Neural cell (in vitro differentiated cells): ENCODE results near the gene TRIM4. TPM values are rescaled to one million over a fixed set of nuclear protein-coding genes. Genes with fewer than 3 reads are reported as not detected.
"Not testable (repeated sequence)": the region's sequence is repeated elsewhere in the genome, so short reads cannot be mapped to it uniquely, and the experiment has no call there.

ENCODE experiments used
- H2AFZ ChIP-seq: fragments of 200-600, 300-800 bp; sonication (generic), shearing (Covaris generic); 2 replicates; pipeline ENCODE4 v1.6.0; 2014; ENCODE audit warnings: low read depth, mild to moderate bottlenecking, antibody characterized with exemption, low read length, moderate library complexity
- H3F3A ChIP-seq: fragments of 200-600 bp; shearing (Covaris generic); 2 replicates; pipeline ENCODE4 v1.6.1; 2016; ENCODE audit warnings: mild to moderate bottlenecking, moderate library complexity, mixed read lengths, antibody characterized with exemption, low read length; ENCODE audit not compliant: insufficient read depth, poor library complexity, severe bottlenecking
- H3K27ac ChIP-seq: fragments of 200-600, 300-800 bp; sonication (generic), shearing (Covaris generic); 2 replicates; pipeline ENCODE4 v1.5.1; 2014; ENCODE audit warnings: mild to moderate bottlenecking, low read length, moderate library complexity
- H3K27me3 ChIP-seq: fragments of 300-800, 200-600 bp; sonication (generic), shearing (Covaris generic); 2 replicates; pipeline ENCODE4 v1.6.0; 2014; ENCODE audit warnings: mild to moderate bottlenecking, low read depth, low read length, moderate library complexity; ENCODE audit not compliant: insufficient read depth
- H3K36me3 ChIP-seq: fragments of 300-800, 200-600 bp; sonication (generic), shearing (Covaris generic); 2 replicates; pipeline ENCODE4 v1.5.1; 2014; ENCODE audit warnings: mild to moderate bottlenecking, antibody characterized with exemption, low read length, moderate library complexity; ENCODE audit not compliant: insufficient read depth
- H3K4me2 ChIP-seq: fragments of 300-800, 200-600 bp; sonication (generic), shearing (Covaris generic); 2 replicates; pipeline ENCODE4 v1.6.0; 2014; ENCODE audit warnings: mild to moderate bottlenecking, low read length
- H3K4me3 ChIP-seq: fragments of 300-800, 200-600 bp; sonication (generic), shearing (Covaris generic); 2 replicates; pipeline ENCODE4 v1.5.1; 2014; ENCODE audit warnings: mild to moderate bottlenecking, low read length, moderate library complexity
- H3K79me2 ChIP-seq: fragments of 200-600 bp; shearing (Covaris generic); replicated peaks from 2 replicates; pipeline ENCODE4 v1.6.0; 2014; ENCODE audit warnings: mild to moderate bottlenecking, low read length, moderate library complexity; ENCODE audit not compliant: insufficient read depth
- H3K9ac ChIP-seq: fragments of 300-800, 200-600 bp; sonication (generic), shearing (Covaris generic); 2 replicates; pipeline ENCODE4 v1.6.1; 2016; ENCODE audit warnings: mild to moderate bottlenecking, low read length, mixed read lengths
- H3K9me2 ChIP-seq: fragments of 200-600 bp; shearing (Covaris generic); 2 replicates; pipeline ENCODE4 v1.6.1; 2016; ENCODE audit warnings: mild to moderate bottlenecking, low read length, mixed read lengths; ENCODE audit not compliant: insufficient read depth
- H3K9me3 ChIP-seq: fragments of 200-600, 300-800 bp; sonication (generic), shearing (Covaris generic); 2 replicates; pipeline ENCODE4 v1.6.1; 2016; ENCODE audit warnings: mild to moderate bottlenecking, mixed run types, low read length, moderate library complexity, mixed read lengths
- H4K20me1 ChIP-seq: fragments of 200-600 bp; shearing (Covaris generic); 2 replicates; pipeline ENCODE4 v1.6.1; 2016; ENCODE audit warnings: mild to moderate bottlenecking, mixed run types; ENCODE audit not compliant: insufficient read depth
- CTCF ChIP-seq: fragments of 450-650 bp; IDR thresholded peaks from 2 replicates; pipeline ENCODE4 v1.5.1; 2014; ENCODE audit warnings: antibody characterized with exemption, mild to moderate bottlenecking, moderate library complexity; ENCODE audit not compliant: poor library complexity, severe bottlenecking
- EP300 ChIP-seq: fragments of 450-650 bp; conservative IDR thresholded peaks from 2 replicates; pipeline ENCODE4 v1.6.1; 2014; ENCODE audit warnings: antibody characterized with exemption, mild to moderate bottlenecking, moderate library complexity; ENCODE audit not compliant: poor library complexity, severe bottlenecking
- EZH2 ChIP-seq: fragments of 200-600, 300-800 bp; shearing (Covaris generic), sonication (generic); IDR thresholded peaks from 2 replicates; pipeline ENCODE4 v1.6.1; 2014; ENCODE audit warnings: antibody characterized with exemption, low read length, borderline replicate concordance, mild to moderate bottlenecking; ENCODE audit not compliant: insufficient read depth, poor library complexity, severe bottlenecking
- MXI1 ChIP-seq: fragments of 450-650 bp; conservative IDR thresholded peaks from 2 replicates; pipeline ENCODE4 v1.6.1; 2014; ENCODE audit warnings: antibody characterized with exemption, mild to moderate bottlenecking; ENCODE audit not compliant: poor library complexity, severe bottlenecking
- POLR2AphosphoS5 ChIP-seq: IDR thresholded peaks from 2 replicates; pipeline ENCODE4 v1.6.1; 2012
- RAD21 ChIP-seq: fragments of 450-650 bp; conservative IDR thresholded peaks from 2 replicates; pipeline ENCODE4 v1.6.1; 2014; ENCODE audit warnings: antibody characterized with exemption, mild to moderate bottlenecking, moderate library complexity
- REST ChIP-seq: IDR thresholded peaks from 2 replicates; pipeline ENCODE4 v1.6.1; 2012; ENCODE audit warnings: borderline replicate concordance
- SMC3 ChIP-seq: fragments of 450-650 bp; conservative IDR thresholded peaks from 2 replicates; pipeline ENCODE4 v1.6.1; 2014; ENCODE audit warnings: antibody characterized with exemption, mild to moderate bottlenecking, moderate library complexity; ENCODE audit not compliant: poor library complexity
- TAF1 ChIP-seq: IDR thresholded peaks from 2 replicates; pipeline ENCODE4 v1.6.1; 2012; ENCODE audit warnings: low read depth
- polyA plus RNA-seq: library from polyadenylated mRNA; depleted of rRNA; stranded (reverse); fragments of >200 nt; gene quantifications from 2 replicates; pipeline ENCODE4 v1.2.3, GENCODE V29; 2014

TRIM4 gene
- polyA plus RNA-seq, 1 donor from 2014 or later: not detected

- H3K27me3 ChIP-seq: no peaks in the 10 kb centered on the region
- no peaks in the 10 kb centered on the region for H3F3A ChIP-seq
- no peak overlapping the region for H3K4me2 ChIP-seq
- H2AFZ ChIP-seq: no peak overlapping the region
- TF ChIP-seq REST (no peak), MXI1 (no peak), CTCF (no peak), POLR2AphosphoS5 (no peak), TAF1 (no peak), SMC3 (no peak), RAD21 (no peak), EZH2 (no peak), EP300 (no peak)
- no peaks in the 10 kb centered on the region for H3K36me3 ChIP-seq
- no peak overlapping the region for H3K9ac ChIP-seq
- H3K79me2 ChIP-seq: no peaks in the 10 kb centered on the region
- H3K9me2 ChIP-seq: no peaks in the 10 kb centered on the region
- no peak overlapping the region for H3K27ac ChIP-seq
- no peaks in the 10 kb centered on the region for H4K20me1 ChIP-seq
- H3K9me3 ChIP-seq: no peaks in the 10 kb centered on the region
- H3K4me3 ChIP-seq: no peak overlapping the region
These were observed 19.0 kb upstream of the TRIM4 start for GRCh38 chr7:99938296-99938695.

GRCh38 chr7:99935009-99935408 is 15.7 kb upstream of the TRIM4 start:
- H3F3A ChIP-seq, H4K20me1 ChIP-seq, H3K36me3 ChIP-seq, H2AFZ ChIP-seq, H3K9me3 ChIP-seq, H3K4me3 ChIP-seq, H3K4me2 ChIP-seq, H3K9me2 ChIP-seq, H3K79me2 ChIP-seq, H3K27ac ChIP-seq, H3K9ac ChIP-seq, H3K27me3 ChIP-seq: not testable (repeated sequence)

GRCh38 chr7:99930376-99930775 is 11.0 kb upstream of the TRIM4 start:
- no peaks in the 10 kb centered on the region for H4K20me1 ChIP-seq
- no peaks in the 10 kb centered on the region for H3K9me3 ChIP-seq
- H3K9ac ChIP-seq: no peak overlapping the region
- no peaks in the 10 kb centered on the region for H3K27me3 ChIP-seq
- H3K36me3 ChIP-seq: no peaks in the 10 kb centered on the region
- TF ChIP-seq REST (no peak), RAD21 (no peak), CTCF (no peak), MXI1 (no peak)
- no peak overlapping the region for H3K4me3 ChIP-seq
- H3K79me2 ChIP-seq: no peaks in the 10 kb centered on the region
- H3K27ac ChIP-seq: no peak overlapping the region
- no peak overlapping the region for H2AFZ ChIP-seq
- no peaks in the 10 kb centered on the region for H3F3A ChIP-seq
- H3K4me2 ChIP-seq: no peak overlapping the region
- no peaks in the 10 kb centered on the region for H3K9me2 ChIP-seq
